ENCODE data around the gene CLCN5.
A peak's percentile ranks its signal among the peaks of the same experiment; 100 is the strongest.

Gene CLCN5

DNA sequence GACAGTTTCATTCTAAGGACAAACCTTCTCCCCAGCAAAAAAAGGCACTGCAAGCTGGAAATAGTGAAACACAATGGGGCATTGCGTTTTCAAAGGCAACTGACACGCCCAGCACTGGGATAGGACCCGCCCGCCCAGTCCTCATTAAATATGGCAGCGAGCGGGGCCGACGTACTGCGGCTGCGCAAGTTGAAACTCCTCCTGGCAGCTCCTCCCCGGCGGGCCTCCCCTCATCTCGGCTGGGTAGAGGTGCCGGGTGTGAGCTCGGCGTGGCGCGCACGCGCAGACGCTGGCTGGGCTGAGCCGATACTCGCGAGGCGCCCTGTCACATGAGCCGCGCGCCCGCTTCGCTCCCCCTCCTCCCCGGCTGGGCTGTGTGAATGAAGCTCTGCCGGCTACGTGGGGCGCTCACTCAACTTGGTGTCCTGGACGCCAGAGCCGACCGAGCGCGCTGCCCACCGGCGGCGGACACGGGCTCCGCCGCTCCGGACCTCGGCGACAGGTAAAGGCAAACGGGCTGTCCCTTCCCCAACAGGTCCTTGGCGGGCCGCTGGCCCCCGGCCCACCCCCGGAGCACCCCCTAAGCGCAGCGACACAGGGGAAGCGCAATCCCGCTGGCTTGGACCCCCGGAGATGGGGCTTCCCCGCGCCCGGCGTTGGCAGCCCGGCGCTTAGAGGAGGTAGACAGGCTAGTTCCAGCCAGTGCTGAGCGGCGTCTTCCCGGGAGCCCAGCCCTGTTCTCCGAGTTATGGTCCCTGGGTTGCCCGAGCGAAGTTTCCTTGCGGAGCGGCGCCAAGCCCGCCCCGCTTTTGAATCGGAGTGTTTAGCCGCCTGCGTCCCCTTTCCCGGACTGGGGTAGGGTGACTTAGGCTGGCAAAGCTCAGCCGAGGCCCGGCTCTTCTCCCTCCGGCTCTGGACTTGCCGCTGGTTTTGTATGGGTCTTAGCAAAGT is at the start of gene CLCN5:
TSS of gene CLCN5 (plus strand) at position 306 of the 951 bp plus-strand sequence. CDS start 2,703 bp downstream, outside the sequence.
- peak; percentile 94 for DNase-seq

DNA sequence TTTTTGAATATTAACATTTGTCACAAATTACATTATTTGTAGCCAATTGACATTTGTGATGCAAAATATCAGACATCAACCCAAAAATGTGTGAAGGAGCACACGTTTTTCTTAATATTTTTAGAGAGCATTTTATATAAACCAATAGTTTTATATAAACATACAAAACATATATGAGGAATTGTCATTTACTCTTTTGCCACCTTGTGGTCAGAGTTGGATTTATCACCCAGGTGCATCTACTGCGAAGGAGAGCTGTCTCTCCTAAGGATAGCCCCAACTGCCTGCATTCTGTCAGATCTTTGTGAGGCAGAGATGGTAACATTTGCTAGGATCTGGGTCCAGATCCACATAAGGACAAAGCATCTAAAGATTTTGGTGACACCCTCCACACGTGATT is 45.6 kb upstream of the CLCN5 start:
- DNase-seq, result no peak

GRCh38 chrX:49877397-49878101 is 44.8 kb upstream of the CLCN5 start:
- no peak for DNase-seq

- no peak for DNase-seq
Observed at GRCh38 chrX:49878128-49878833, 44.1 kb upstream of the CLCN5 start.

GRCh38 chrX:49878834-49879655 is 43.4 kb upstream of the CLCN5 start, which contains the start of gene USP27X:
TSS of gene USP27X (plus strand) at chrX:49879484. CDS start at chrX:49880308, 824 bp downstream.
- DNase-seq, result peak; percentile 68

- no peak for DNase-seq
Observed at GRCh38 chrX:49879656-49880277, 42.6 kb upstream of the CLCN5 start.

DNA sequence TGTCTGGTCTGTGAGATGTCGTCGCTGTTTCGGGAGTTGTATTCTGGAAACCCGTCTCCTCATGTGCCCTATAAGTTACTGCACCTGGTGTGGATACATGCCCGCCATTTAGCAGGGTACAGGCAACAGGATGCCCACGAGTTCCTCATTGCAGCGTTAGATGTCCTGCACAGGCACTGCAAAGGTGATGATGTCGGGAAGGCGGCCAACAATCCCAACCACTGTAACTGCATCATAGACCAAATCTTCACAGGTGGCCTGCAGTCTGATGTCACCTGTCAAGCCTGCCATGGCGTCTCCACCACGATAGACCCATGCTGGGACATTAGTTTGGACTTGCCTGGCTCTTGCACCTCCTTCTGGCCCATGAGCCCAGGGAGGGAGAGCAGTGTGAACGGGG is 41.7 kb upstream of the CLCN5 start:
- DNase-seq, result no peak

GRCh38 chrX:49884290-49884862 is 38.0 kb upstream of the CLCN5 start:
- peak; percentile 28 for DNase-seq

GRCh38 chrX:49892542-49892941 is 29.9 kb upstream of the CLCN5 start:
- no peak for DNase-seq

- DNase-seq, result no peak
Observed at GRCh38 chrX:49896951-49897350, 25.4 kb upstream of the CLCN5 start.

- no peak for DNase-seq
Observed at GRCh38 chrX:49901048-49901447, 21.3 kb upstream of the CLCN5 start.

DNA sequence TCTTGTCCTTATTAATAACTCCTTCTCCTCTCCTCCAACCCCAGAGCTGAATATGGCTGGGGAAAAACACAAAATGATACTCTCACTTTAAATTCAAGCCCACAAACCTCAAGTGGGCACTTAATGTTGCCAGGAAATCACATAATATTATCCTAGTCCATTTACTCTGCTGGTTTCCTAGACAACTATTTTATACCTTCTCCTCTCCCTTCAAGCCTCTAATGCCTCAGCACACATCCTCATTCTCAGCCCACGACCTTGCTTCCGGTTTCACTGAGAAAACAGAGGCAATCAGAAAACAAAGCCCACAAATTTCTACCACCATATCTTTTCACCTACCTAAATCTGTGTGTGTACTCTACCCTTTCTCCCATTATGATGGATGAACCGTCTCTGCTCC is 12.1 kb upstream of the CLCN5 start:
- DNase-seq, result no peak

- no peak for DNase-seq
Observed at GRCh38 chrX:49912086-49912485, 10.3 kb upstream of the CLCN5 start.

DNA sequence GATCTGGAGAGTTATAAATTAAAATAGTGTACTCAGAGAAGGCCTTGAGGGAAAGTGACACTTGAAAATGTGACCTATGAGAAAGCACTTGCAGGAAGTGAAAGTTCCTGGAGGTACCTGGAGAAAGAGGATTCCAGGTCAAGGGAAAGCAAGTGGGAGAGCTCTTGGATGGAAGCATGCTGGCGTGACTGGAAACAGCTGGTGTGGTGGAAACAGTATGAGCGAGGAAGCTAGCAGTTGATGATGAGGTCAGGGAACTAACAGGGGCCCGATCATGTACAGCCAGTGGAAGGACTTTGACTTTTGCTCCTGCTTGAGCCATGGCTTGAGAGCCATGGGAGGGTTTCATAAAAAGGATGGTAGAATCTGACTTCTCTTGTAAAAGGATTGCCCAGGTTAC is 9.5 kb upstream of the CLCN5 start:
- no peak for DNase-seq

GRCh38 chrX:49915361-49916222 is 6.8 kb upstream of the CLCN5 start:
- peak; percentile 12 for DNase-seq

- no peak for DNase-seq
Observed at GRCh38 chrX:49919617-49920016, 2.8 kb upstream of the CLCN5 start.

DNA sequence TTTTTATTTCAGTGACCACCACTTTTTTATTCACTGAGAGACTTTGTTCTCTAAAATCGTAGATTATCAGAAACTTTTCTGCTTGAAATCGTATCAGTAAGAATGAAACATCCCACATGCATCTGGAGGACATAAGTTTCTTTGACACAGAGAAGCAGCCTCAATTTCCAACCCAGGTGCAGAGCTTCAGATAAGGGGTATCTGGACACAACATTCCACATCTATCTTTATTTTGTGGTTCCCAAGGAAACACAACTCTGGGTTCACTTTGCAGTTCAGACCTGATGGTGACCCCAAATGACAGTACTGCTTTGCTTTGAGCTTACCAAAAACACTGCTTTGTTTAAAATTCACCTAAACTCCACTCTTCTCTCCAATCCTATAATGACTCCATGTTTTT is 1.3 kb upstream of the CLCN5 start:
- no peak for DNase-seq

DNA sequence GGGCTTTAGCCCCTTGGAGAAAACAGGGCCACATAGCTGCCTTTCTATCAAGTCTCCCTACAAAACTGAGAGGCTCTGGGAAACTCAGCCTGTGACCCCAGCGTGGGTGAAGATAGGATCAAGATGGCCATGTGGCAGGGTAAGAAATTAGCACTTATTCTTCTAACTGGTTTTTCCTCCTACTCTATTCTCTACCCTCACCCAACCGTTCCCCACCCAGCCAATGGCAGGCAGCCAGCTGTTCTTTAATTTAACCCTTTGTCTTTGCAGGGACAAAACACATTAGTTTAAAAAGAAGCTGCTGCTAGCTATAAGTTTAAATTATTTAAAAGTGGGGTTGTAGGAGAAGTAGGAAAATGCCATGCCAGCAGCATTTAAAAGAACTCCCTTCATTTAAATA is 2.8 kb downstream of the CLCN5 start:
- no peak for DNase-seq

DNA sequence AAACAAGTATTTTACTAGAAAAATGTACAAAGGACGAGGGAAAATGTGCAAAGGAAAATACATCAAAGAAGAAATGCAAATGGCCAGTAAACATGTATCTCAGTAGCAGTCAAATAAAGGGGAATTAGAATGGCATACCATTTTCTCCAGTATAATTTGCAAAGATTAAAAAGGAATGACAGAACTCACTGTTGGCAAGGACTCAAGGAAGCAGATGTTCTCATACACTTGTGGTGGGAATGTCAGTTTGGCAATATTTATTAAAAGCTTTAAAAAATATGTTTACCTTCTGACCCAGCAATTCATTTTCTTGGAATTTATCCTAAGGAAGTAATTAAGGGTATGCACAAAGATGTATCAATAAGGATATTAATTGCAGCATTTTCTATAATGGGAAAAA is 7.6 kb downstream of the CLCN5 start:
- DNase-seq, result no peak

- DNase-seq, result no peak
Observed at GRCh38 chrX:49932791-49933190, 10.4 kb downstream of the CLCN5 start.

- DNase-seq, result no peak
Observed at GRCh38 chrX:49934148-49934547, 11.8 kb downstream of the CLCN5 start.

Measured in activated CD4-positive, alpha-beta T cell treated with anti-CD3 and anti-CD28 coated beads for 1 hour (primary cell).